ENCODE data around the gene CYB5RL.

Gene CYB5RL

DNA sequence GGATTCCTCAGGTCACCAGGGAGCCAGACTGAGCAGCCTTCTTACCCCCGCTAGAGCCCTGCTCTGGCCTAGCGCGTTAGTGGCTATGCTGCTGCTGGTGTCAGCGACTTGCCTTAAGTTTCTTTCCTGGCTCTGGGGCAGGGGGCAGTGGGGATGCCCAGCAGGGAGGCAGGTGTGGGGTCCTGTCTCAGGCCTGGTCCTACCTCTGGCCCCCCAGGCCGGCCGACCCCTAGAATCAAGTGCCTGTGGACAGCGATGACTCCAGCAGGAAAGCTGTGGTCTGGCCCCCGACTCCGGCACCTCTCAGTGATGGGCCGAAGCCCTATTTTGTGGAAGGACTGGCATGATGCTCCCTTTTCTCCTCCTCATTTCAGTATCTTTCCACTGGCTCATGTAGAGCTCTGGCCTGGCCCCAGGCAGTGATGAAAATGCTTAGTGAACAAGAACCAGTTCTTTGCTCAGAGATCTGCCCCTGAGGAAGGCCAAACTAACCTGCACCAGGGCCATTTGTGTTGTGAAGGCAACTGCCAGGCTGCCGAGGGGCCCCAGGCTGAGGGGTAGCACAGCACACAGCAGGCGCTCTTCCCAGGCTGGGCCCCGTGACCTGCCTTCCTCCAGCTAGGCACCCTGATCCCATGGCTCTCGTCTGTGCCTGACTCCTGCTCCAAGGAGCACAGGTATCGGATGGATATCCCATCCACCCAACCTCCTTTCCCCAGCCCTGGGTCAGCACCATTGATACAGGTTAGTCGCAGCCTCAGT is 23.8 kb upstream of the CYB5RL start:
- no peak for DNase-seq (ENCODE audit: low read depth, low spot score)
- CTCF ChIA-PET: no interaction called here
- TF ChIP-seq, protein P1, sequence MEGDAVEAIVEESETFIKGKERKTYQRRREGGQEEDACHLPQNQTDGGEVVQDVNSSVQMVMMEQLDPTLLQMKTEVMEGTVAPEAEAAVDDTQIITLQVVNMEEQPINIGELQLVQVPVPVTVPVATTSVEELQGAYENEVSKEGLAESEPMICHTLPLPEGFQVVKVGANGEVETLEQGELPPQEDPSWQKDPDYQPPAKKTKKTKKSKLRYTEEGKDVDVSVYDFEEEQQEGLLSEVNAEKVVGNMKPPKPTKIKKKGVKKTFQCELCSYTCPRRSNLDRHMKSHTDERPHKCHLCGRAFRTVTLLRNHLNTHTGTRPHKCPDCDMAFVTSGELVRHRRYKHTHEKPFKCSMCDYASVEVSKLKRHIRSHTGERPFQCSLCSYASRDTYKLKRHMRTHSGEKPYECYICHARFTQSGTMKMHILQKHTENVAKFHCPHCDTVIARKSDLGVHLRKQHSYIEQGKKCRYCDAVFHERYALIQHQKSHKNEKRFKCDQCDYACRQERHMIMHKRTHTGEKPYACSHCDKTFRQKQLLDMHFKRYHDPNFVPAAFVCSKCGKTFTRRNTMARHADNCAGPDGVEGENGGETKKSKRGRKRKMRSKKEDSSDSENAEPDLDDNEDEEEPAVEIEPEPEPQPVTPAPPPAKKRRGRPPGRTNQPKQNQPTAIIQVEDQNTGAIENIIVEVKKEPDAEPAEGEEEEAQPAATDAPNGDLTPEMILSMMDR (IDR thresholded peaks at IDR 0.05; ENCODE audit: insufficient read depth, low read length, missing control alignments): no peak
- no peak overlapping the region for H3K4me3 ChIP-seq (ENCODE audit: low read depth, low read length)
- POLR2A ChIA-PET: no interaction called here

DNA sequence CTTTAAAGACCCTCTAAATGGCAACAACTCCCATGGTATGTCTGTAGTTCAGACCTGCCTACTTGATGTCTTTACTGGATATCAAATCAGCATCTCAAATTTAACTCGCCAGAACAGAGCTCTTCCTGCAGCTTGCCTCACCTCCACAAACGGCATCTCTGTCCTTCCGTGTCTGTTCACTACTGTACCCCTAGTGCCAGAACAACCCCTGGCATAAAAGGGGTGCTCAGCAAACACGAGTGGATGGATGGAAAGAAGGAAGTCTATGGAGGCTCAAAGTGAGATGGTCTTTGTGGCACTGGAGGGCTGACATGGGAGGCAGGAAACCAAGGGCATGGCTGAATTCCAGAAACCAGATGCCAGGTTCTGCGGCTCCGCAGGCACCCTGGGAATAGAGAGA is 22.9 kb upstream of the CYB5RL start:
- CTCF ChIA-PET: no interaction called here
- POLR2A ChIA-PET: no interaction called here
- TF ChIP-seq, protein P1 (IDR thresholded peaks at IDR 0.05; ENCODE audit: insufficient read depth, low read length, missing control alignments): no peak
- no peak for DNase-seq (ENCODE audit: low read depth, low spot score)
- no peak overlapping the region for H3K4me3 ChIP-seq (ENCODE audit: low read depth, low read length)

DNA sequence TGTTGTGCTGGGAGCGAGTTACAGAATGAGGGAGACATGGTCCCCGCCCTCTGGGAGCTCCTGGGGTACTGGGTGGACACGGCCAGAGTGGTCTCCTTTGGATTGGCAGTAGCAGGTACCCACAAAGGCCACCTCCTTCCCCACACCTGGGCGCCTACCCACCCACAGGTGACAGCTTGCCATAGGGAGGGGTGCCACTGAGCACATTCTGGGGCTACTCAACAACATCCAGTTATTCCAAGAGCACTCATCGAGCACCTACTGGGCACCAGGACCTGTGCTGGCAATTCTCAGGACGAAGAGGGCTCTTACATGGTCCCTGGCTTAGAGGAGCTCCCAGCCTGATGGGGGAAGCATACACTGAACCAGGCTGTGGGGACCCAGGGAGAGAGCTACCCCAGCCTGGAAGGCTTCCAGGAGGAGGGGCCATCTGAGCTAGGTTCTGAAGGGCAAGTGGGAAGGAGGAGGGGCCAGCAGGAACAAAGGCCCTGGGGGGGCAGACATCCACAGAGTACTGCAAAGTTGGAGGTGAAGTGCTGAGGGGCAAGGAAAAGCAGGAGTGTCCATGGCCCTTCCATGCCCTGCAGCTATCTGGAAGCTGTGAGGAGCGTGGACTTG is 22.1 kb upstream of the CYB5RL start:
- no peak overlapping the region for H3K4me3 ChIP-seq (ENCODE audit: low read depth, low read length)
- POLR2A ChIA-PET: no interaction called here
- DNase-seq (ENCODE audit: low read depth, low spot score): no peak
- TF ChIP-seq, protein P1 (IDR thresholded peaks at IDR 0.05; ENCODE audit: insufficient read depth, low read length, missing control alignments): no peak
- CTCF ChIA-PET: interaction anchor here (0.6 to 1.8 kb wide), 3 partner anchors 96 to 270 kb away, joined by 3 to 6 read pairs (median 3); no protein-coding TSS in a partner anchor

DNA sequence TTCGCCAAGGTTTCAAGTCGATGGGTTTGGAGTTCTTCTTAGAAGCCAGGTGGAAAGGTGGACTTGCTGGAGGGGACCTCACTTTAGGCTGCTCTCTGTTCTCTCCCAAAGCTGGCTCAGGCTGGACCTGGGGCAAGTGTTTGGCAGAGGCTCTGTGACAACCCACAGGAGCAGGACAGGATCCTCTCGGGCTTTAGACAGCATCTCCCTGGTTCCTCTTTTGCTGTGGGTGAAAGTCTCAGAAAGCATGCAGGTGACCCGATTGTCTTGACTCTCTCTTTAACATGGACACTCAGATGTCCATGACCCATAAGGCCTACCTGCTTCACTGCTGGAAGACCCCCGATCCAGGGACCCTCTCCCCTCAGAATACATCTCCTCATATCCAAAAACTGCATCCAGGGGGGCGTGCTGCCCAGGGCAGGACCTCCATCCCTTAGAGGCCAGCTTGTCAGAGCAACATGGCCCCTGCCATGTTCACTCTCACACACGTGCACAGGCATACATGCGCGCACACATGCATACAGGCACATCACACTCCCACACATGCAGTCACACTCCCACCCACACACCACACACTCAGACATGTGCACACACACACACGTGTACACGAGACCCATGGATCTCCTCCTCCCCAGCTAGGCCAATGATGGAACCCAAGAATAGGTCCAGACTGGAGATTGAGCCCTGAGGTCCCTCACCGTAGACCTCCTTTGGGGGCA is 21.4 kb upstream of the CYB5RL start:
- DNase-seq (ENCODE audit: low read depth, low spot score): no peak
- POLR2A ChIA-PET: no interaction called here
- no peak overlapping the region for H3K4me3 ChIP-seq (ENCODE audit: low read depth, low read length)
- TF ChIP-seq, protein P1 (IDR thresholded peaks at IDR 0.05; ENCODE audit: insufficient read depth, low read length, missing control alignments): no peak
- CTCF ChIA-PET: interaction anchor here (0.6 to 3.6 kb wide), 6 partner anchors 12 to 271 kb away, joined by 3 to 19 read pairs (median 3); no protein-coding TSS in a partner anchor

DNA sequence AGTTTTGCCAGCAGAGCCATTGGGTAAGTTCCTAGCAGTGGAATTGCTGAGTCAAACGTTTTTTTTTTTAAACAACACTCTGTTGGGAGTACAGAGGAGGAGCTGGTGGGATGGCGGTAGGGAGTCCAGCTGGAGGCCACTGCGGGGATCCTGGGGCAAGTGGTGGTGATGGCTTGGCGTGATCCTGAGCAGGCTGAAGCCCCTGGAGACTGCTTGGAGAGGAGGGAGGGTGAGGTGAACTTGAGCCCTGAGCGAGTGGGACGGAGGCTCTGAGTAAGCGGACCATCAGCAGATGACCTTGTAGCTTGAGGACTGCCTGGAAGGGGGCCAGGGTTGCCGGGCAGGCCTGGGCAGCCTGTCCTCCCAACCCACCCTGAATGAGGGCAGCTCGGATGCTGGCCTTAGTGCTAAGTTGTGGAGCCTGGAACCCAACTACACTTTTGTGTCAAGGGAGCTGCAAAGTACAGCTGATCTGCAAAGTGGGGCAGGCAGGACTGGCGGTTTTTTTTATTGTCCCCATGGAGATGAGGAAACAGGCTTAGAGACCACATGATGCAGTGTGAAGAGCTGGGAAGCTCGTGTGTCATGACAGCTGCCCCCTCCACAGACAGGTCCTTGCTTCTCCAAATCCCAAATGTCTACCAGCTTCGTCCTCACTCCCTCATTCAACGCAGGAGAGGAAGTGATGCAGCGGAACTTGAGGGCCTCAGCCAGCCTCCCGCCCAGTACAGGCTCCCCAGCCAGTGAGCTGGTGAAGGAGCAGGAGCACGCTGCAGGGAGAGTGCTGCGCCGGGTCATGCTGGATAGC is 20.4 kb upstream of the CYB5RL start:
- no peak for DNase-seq (ENCODE audit: low read depth, low spot score)
- H3K4me3 ChIP-seq (ENCODE audit: low read depth, low read length): no peak overlapping the region
- ChIA-PET POLR2A (no interaction called here), CTCF (interaction anchor here (1.2 to 3.6 kb wide), 5 partner anchors 10 to 269 kb away, joined by 3 to 19 read pairs (median 3); no protein-coding TSS in a partner anchor)
- TF ChIP-seq, protein P1 (IDR thresholded peaks at IDR 0.05; ENCODE audit: insufficient read depth, low read length, missing control alignments): no peak
